Mesothelial cell of epicardium (in vitro differentiated cells): Measurements from ENCODE around the gene RTP5. TPM values are rescaled to one million over a fixed set of nuclear protein-coding genes. Genes with fewer than 3 reads are reported as not detected.

Experiments used
- DNase-seq, 2 experiments: peaks; one replicate each; pipeline ENCODE4 v3.0.0; 2021; ENCODE audit warnings: low spot score in 2 of 2; ENCODE audit not compliant: unreplicated experiment in 2 of 2
- H3K27ac Mint-ChIP-seq: 2 replicates; pipeline ENCODE4 v1.8.0; 2021; ENCODE audit warnings: mixed read lengths
- H3K27me3 Mint-ChIP-seq: 2 replicates; pipeline ENCODE4 v1.8.0; 2021; ENCODE audit warnings: low read depth, mixed read lengths
- H3K36me3 Mint-ChIP-seq: 2 replicates; pipeline ENCODE4 v1.8.0; 2021; ENCODE audit warnings: mixed read lengths
- H3K4me1 Mint-ChIP-seq: 2 replicates; pipeline ENCODE4 v1.8.0; 2021; ENCODE audit warnings: mixed read lengths
- H3K4me3 Mint-ChIP-seq: 2 replicates; pipeline ENCODE4 v1.8.0; 2021; ENCODE audit warnings: mild to moderate bottlenecking, moderate library complexity, mixed read lengths
- H3K9me3 Mint-ChIP-seq: 2 replicates; pipeline ENCODE4 v1.8.0; 2021; ENCODE audit warnings: mixed read lengths
- CTCF ChIP-seq: fragments of 200-600 bp; sonication (generic); IDR thresholded peaks from one replicate; pipeline ENCODE4 v1.5.0; 2021; ENCODE audit warnings: antibody characterized with exemption; ENCODE audit not compliant: unreplicated experiment
- total RNA-seq: library from RNA; stranded (reverse); gene quantifications from 3 replicates; pipeline ENCODE4 v1.2.1, GENCODE V29; 2021

Gene RTP5
- total RNA-seq, 1 donor from 2014 or later, result not detected

GRCh38 chr2:241893265-241893664 lies 23.7 kb downstream of the RTP5 start:
- peaks cover 19% of the 10 kb centered on the region for H3K4me1 Mint-ChIP-seq
- no peaks in the 10 kb centered on the region for H3K36me3 Mint-ChIP-seq
- H3K4me3 Mint-ChIP-seq, result no peak overlapping the region
- no peak overlapping the region for H3K27ac Mint-ChIP-seq
- TF ChIP-seq CTCF, result no peak
- peak in 1 of 2 experiments; percentile 10 for DNase-seq
- no peaks in the 10 kb centered on the region for H3K27me3 Mint-ChIP-seq
- H3K9me3 Mint-ChIP-seq, result peaks cover 7% of the 10 kb centered on the region

GRCh38 chr2:241894056-241894641 lies 24.6 kb downstream of the RTP5 start:
- no peak for TF ChIP-seq CTCF
- H3K36me3 Mint-ChIP-seq, result no peaks in the 10 kb centered on the region
- no peaks in the 10 kb centered on the region for H3K27me3 Mint-ChIP-seq
- H3K27ac Mint-ChIP-seq, result no peak overlapping the region
- H3K4me3 Mint-ChIP-seq, result no peak overlapping the region
- peaks cover 19% of the 10 kb centered on the region for H3K4me1 Mint-ChIP-seq
- peaks cover 2% of the 10 kb centered on the region for H3K9me3 Mint-ChIP-seq
- DNase-seq, result no peak

- Mint-ChIP-seq H3K9me3 (no peaks in the 10 kb centered on the region), H3K4me1 (peaks cover 22% of the 10 kb centered on the region), H3K36me3 (no peaks in the 10 kb centered on the region), H3K27ac (no peak overlapping the region), H3K4me3 (no peak overlapping the region), H3K27me3 (no peaks in the 10 kb centered on the region)
- no peak for TF ChIP-seq CTCF
- DNase-seq, result no peak
Measured at GRCh38 chr2:241894681-241895426, 25.3 kb downstream of the RTP5 start.

- H3K4me3 Mint-ChIP-seq, result no peak overlapping the region
Measured at GRCh38 chr2:241895427-241895711, 25.8 kb downstream of the RTP5 start.

GRCh38 chr2:241895712-241896641 lies 26.4 kb downstream of the RTP5 start:
- Mint-ChIP-seq H3K9me3 (no peaks in the 10 kb centered on the region), H3K4me1 (peaks cover 22% of the 10 kb centered on the region), H3K27me3 (no peaks in the 10 kb centered on the region), H3K27ac (peak overlapping the region; percentile 88), H3K4me3 (no peak overlapping the region), H3K36me3 (no peaks in the 10 kb centered on the region)
- peak in 1 of 2 experiments; percentile 39 for DNase-seq
- TF ChIP-seq CTCF, result no peak

More at GRCh38 chr2:241895427-241895711, 25.8 kb downstream of the RTP5 start:
- no peak for TF ChIP-seq CTCF
- Mint-ChIP-seq H3K27ac (no peak overlapping the region), H3K36me3 (no peaks in the 10 kb centered on the region), H3K9me3 (no peaks in the 10 kb centered on the region), H3K27me3 (no peaks in the 10 kb centered on the region), H3K4me1 (peaks cover 22% of the 10 kb centered on the region)
- no peak for DNase-seq
